SK-N-SH treated with all-trans-retinoic acid at 6 μM for 48 hours (cell line): ENCODE data around the gene RAP1GAP.

ENCODE experiments used
- GLIS3 ChIP-seq: fragments of 250-450 bp; sonication (Bioruptor Pico); IDR thresholded peaks from 2 replicates; pipeline ENCODE4 v1.5.0; 2020; ENCODE audit warnings: mild to moderate bottlenecking, moderate library complexity
- PATZ1 ChIP-seq: fragments of 250-450 bp; sonication (Bioruptor Pico); IDR thresholded peaks from 2 replicates; pipeline ENCODE4 v1.8.0; 2020; ENCODE audit warnings: mild to moderate bottlenecking, moderate library complexity, borderline replicate concordance
- POU6F1 ChIP-seq: fragments of 250-450 bp; sonication (Bioruptor Pico); IDR thresholded peaks from 2 replicates; pipeline ENCODE4 v1.8.0; 2021; ENCODE audit warnings: low read depth, mild to moderate bottlenecking, moderate library complexity, borderline replicate concordance
- RARB ChIP-seq: fragments of 250-450 bp; sonication (Bioruptor Pico); IDR thresholded peaks from 2 replicates; pipeline ENCODE4 v1.8.0; 2021; ENCODE audit warnings: mild to moderate bottlenecking, moderate library complexity
- TCF4 ChIP-seq: fragments of 250-450 bp; sonication (Bioruptor Pico); IDR thresholded peaks from 2 replicates; pipeline ENCODE4 v1.8.0; 2021; ENCODE audit warnings: mild to moderate bottlenecking, moderate library complexity, borderline replicate concordance
- ZC3H10 ChIP-seq: fragments of 250-450 bp; sonication (Bioruptor Pico); IDR thresholded peaks from 2 replicates; pipeline ENCODE4 v1.5.1; 2021; ENCODE audit warnings: mild to moderate bottlenecking, moderate library complexity

DNA sequence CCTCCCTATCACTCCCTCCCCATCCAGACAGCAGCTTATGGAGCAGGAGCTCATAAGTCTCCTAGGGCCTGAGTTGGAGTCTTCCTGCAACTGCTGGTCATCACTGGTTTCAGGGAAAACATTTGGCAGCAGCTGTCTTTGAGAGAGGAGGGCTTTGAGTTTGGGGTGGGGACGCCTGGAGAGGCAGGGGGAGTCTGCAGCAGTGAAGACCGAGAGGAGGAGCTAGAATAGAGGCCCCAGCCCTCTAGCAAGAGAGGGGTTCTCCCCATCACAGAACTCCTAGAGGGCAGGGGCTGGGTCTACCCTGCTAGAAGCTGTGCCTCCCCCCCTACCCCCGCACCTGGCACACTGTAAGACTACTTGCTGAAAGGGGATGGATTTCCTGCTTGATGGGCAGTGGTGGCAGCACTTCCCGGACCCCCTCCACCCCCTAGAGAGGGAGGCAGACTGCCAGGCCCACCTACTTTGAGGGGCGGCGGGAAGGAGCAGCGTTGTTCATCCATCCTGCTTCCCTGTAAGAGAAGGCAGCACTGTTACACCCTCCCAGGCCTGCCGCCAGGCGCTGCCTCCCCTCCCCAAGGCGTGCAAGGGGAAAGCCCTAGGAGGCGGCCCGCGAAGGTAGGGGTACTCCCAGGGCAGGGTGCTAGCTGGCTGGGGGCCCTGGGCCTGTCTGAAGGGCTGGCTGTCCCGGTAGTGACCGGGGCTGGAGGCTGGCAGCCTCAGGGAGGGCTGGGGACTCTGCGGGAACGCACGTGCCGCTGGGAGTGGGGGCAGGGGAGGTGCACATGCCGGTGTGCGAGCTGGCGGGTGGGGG is 50.4 kb downstream of the RAP1GAP start:
- TF ChIP-seq RARB (CRISPR knock-in tag) = no peak
- no peak for TF ChIP-seq TCF4 (CRISPR knock-in tag)
- no peak for TF ChIP-seq POU6F1 (CRISPR knock-in tag)
- no peak for TF ChIP-seq PATZ1 (CRISPR knock-in tag)
- TF ChIP-seq ZC3H10 (CRISPR knock-in tag) = no peak
- TF ChIP-seq GLIS3 (CRISPR knock-in tag) = no peak
